GM21786 (cell line): Measurements from ENCODE around the gene RPP21.

Experiments used
- ATAC-seq: cut with Tn5 transposase; IDR thresholded peaks from one replicate; pipeline ENCODE4 v1.9.1; 2021; ENCODE audit not compliant: unreplicated experiment

The RPP21 gene

GRCh38 chr6:30344868-30345671 lies at the start of gene RPP21:
Gene RPP21, plus strand, starts transcription at chr6:30345156. Its CDS starts 16 bp downstream, at chr6:30345172.
- peak; percentile 86 for ATAC-seq

GRCh38 chr6:30295837-30296236 lies 49.1 kb upstream of the RPP21 start:
- ATAC-seq: no peak

GRCh38 chr6:30304002-30304401 lies 41.0 kb upstream of the RPP21 start:
- no peak for ATAC-seq

- ATAC-seq: no peak
Observed at GRCh38 chr6:30311101-30311500, 33.9 kb upstream of the RPP21 start.

GRCh38 chr6:30311671-30312070 lies 33.3 kb upstream of the RPP21 start:
- ATAC-seq: no peak

- no peak for ATAC-seq
Observed at GRCh38 chr6:30312266-30312665, 32.7 kb upstream of the RPP21 start.

GRCh38 chr6:30312676-30313321 lies 32.2 kb upstream of the RPP21 start:
- ATAC-seq: no peak

GRCh38 chr6:30315156-30315555 lies 29.8 kb upstream of the RPP21 start:
- no peak for ATAC-seq

- ATAC-seq: no peak
Observed at GRCh38 chr6:30317913-30318589, 26.9 kb upstream of the RPP21 start.

- no peak for ATAC-seq
Observed at GRCh38 chr6:30319146-30319835, 25.7 kb upstream of the RPP21 start.

GRCh38 chr6:30321692-30322388 lies 23.1 kb upstream of the RPP21 start:
- ATAC-seq: no peak

- no peak for ATAC-seq
Observed at GRCh38 chr6:30322527-30323501, 22.1 kb upstream of the RPP21 start.

- no peak for ATAC-seq
Observed at GRCh38 chr6:30323806-30324205, 21.1 kb upstream of the RPP21 start.

- ATAC-seq: peak; percentile 40
Observed at GRCh38 chr6:30325150-30325872, 19.6 kb upstream of the RPP21 start.

GRCh38 chr6:30325873-30326525 lies 19.0 kb upstream of the RPP21 start:
- peak; percentile 40 for ATAC-seq

- peak; percentile 56 for ATAC-seq
Observed at GRCh38 chr6:30326526-30327231, 18.3 kb upstream of the RPP21 start, which contains the start of gene TRIM39. Gene TRIM39, plus strand, starts transcription at chr6:30326927. Its CDS starts 2,391 bp downstream, at chr6:30329318.

- ATAC-seq: no peak
Observed at GRCh38 chr6:30327232-30327746, 17.7 kb upstream of the RPP21 start.
